HepG2 (cell line): ENCODE results near the gene FAM81A. TPM values are rescaled to one million over a fixed set of nuclear protein-coding genes. Genes with fewer than 3 reads are reported as not detected.

Source experiments
- ATAC-seq: fragments of 200-7000 bp; cut with Tn5 transposase; 3 replicates; pipeline ENCODE4 v1.9.1; 2020; ENCODE audit warnings: mild to moderate bottlenecking, moderate library complexity
- BruUV-seq: library from RNA; stranded (reverse); fragments of 400-500 nt; replicated peaks from 2 replicates; lab custom pipeline; 2021; lab: Mats Ljungman, UMichigan
- CTCF ChIA-PET: fragments of 300-600 bp; formaldehyde crosslinking; extraction: SDS; loops from one replicate; lab custom pipeline; 2021; ENCODE audit warnings: low total read pairs, inconsistent platforms, low intra/inter-chr PET ratio; lab: Yijun Ruan, JAX
- POLR2A ChIA-PET: fragments of 350-600 bp; sonication (Branson Sonifier 250); formaldehyde crosslinking; loops from one replicate; lab custom pipeline; 2020; ENCODE audit warnings: antibody characterized with exemption, inconsistent platforms; lab: Yijun Ruan, JAX
- DNase-seq: peaks from one replicate; pipeline ENCODE4 v3.0.0-alpha.2; 2015; ENCODE audit warnings: low spot score
- FAIRE-seq: peaks from 3 replicates; lab custom pipeline; 2011; peaks lifted over from hg19 to GRCh38; lab: Jason Lieb, UNC
- H2AFZ ChIP-seq: one replicate; pipeline ENCODE4 v1.6.1; 2011; ENCODE audit warnings: low read length, inconsistent platforms
- H3K27ac ChIP-seq: fragments of 300-600 bp; 3 replicates; pipeline ENCODE4 v1.8.0; 2011; ENCODE audit warnings: mixed run types, mild to moderate bottlenecking, mixed read lengths, low read length, inconsistent platforms; ENCODE audit not compliant: insufficient read depth; ENCODE audit errors: extremely low read length
- H3K27me3 ChIP-seq, 2 experiments: fragments of 200-600 bp in 1 of 2; 2 replicates in 1 of 2; 3 replicates in 1 of 2; pipeline versions ENCODE4 v1.6.0 to v1.8.0; 2011; ENCODE audit warnings: low read length in 2 of 2, mild to moderate bottlenecking in 2 of 2, moderate library complexity in 2 of 2, inconsistent platforms in 1 of 2; ENCODE audit not compliant: insufficient read depth in 2 of 2, control insufficient read depth in 1 of 2
- H3K36me3 ChIP-seq, 2 experiments: fragments of 200-600 bp in 1 of 2; replicated peaks in 1 of 2; 2 replicates in 1 of 2; 3 replicates in 1 of 2; pipeline versions ENCODE4 v1.5.1 to v1.8.0; 2011; ENCODE audit warnings: low read length in 2 of 2, inconsistent platforms in 1 of 2; ENCODE audit not compliant: insufficient read depth in 2 of 2, control insufficient read depth in 1 of 2
- H3K4me1 ChIP-seq: 2 replicates; pipeline ENCODE4 v1.5.1; 2012; ENCODE audit warnings: low read length, inconsistent platforms; ENCODE audit not compliant: insufficient read depth
- H3K4me2 ChIP-seq: 2 replicates; pipeline ENCODE4 v1.6.0; 2011; ENCODE audit warnings: low read depth, low read length, inconsistent platforms
- H3K4me3 ChIP-seq, 3 experiments: fragments of 200-600 bp in 1 of 3; sonication (generic), shearing (Covaris generic) in 1 of 3; replicated peaks in 1 of 3; 2 replicates each; pipeline ENCODE4 v1.5.1; 2011 to 2016; ENCODE audit warnings: low read length in 3 of 3, inconsistent platforms in 2 of 3, low read depth in 2 of 3, mild to moderate bottlenecking in 2 of 3, control low read depth in 1 of 3, mixed read lengths in 1 of 3; ENCODE audit not compliant: insufficient read depth in 1 of 3
- H3K79me2 ChIP-seq: one replicate; pipeline ENCODE4 v1.6.1; 2011; ENCODE audit warnings: low read length, inconsistent platforms; ENCODE audit not compliant: insufficient read depth
- H3K9ac ChIP-seq: 2 replicates; pipeline ENCODE4 v1.6.0; 2011; ENCODE audit warnings: mild to moderate bottlenecking, low read depth, low read length, inconsistent platforms; ENCODE audit not compliant: insufficient read depth
- H3K9me3 ChIP-seq: 2 replicates; pipeline ENCODE4 v1.5.1; 2012; ENCODE audit warnings: mild to moderate bottlenecking, low read length
- H4K20me1 ChIP-seq: 2 replicates; pipeline ENCODE4 v1.6.0; 2011; ENCODE audit warnings: inconsistent platforms, mild to moderate bottlenecking, low read length, moderate library complexity; ENCODE audit not compliant: insufficient read depth
- CBX2 ChIP-seq, 2 experiments: fragments of 200-600 bp in 1 of 2; sonication (generic); formaldehyde crosslinking in 1 of 2; IDR thresholded peaks; 2 replicates each; pipeline versions ENCODE4 v1.7.0 to v1.8.1; 2018 to 2022; ENCODE audit warnings: low read depth in 2 of 2, low read length in 1 of 2, mild to moderate bottlenecking in 1 of 2, missing genetic modification reagents in 1 of 2
- CCAR2 ChIP-seq: fragments of 200-400 bp; formaldehyde crosslinking; optimal IDR thresholded peaks from 2 replicates; pipeline ENCODE3; 2018; ENCODE audit warnings: low read depth, mild to moderate bottlenecking, low read length, moderate library complexity
- FLYWCH1 ChIP-seq: sonication (generic); formaldehyde crosslinking; IDR thresholded peaks from 2 replicates; pipeline ENCODE4 v1.8.1; 2023; ENCODE audit warnings: mild to moderate bottlenecking, missing genetic modification reagents
- FOXA3 ChIP-seq: IDR thresholded peaks from 2 replicates; pipeline ENCODE4 v1.6.1; 2016; ENCODE audit warnings: missing genetic modification reagents, missing compliant biosample characterization
- KAT7 ChIP-seq: IDR thresholded peaks from 2 replicates; pipeline ENCODE4 v1.6.1; 2018; ENCODE audit warnings: borderline replicate concordance, missing compliant biosample characterization
- PAX8 ChIP-seq: sonication (generic); formaldehyde crosslinking; IDR thresholded peaks from 2 replicates; pipeline ENCODE4 v1.8.0; 2022; ENCODE audit warnings: mild to moderate bottlenecking, missing genetic modification reagents, borderline replicate concordance
- PRDM10 ChIP-seq: sonication (generic); formaldehyde crosslinking; IDR thresholded peaks from 2 replicates; pipeline ENCODE4 v1.4.0; 2020; ENCODE audit warnings: low read depth, missing genetic modification reagents
- RFX1 ChIP-seq: fragments of 450-650 bp; IDR thresholded peaks from 2 replicates; pipeline ENCODE4 v1.6.1; 2017
- SALL1 ChIP-seq: sonication (generic); formaldehyde crosslinking; IDR thresholded peaks from 2 replicates; pipeline ENCODE4 v1.8.0; 2022; ENCODE audit warnings: mild to moderate bottlenecking, missing genetic modification reagents
- ZNF18 ChIP-seq: sonication (generic); formaldehyde crosslinking; IDR thresholded peaks from 2 replicates; pipeline ENCODE4 v1.8.0; 2022; ENCODE audit warnings: mild to moderate bottlenecking, missing genetic modification reagents; ENCODE audit not compliant: insufficient replicate concordance
- ZNF530 ChIP-seq: sonication (generic); formaldehyde crosslinking; IDR thresholded peaks from 2 replicates; pipeline ENCODE4 v1.5.0; 2020; ENCODE audit warnings: low read depth, mild to moderate bottlenecking, missing genetic modification reagents
- ZNF670 ChIP-seq: sonication (generic); formaldehyde crosslinking; IDR thresholded peaks from 2 replicates; pipeline ENCODE4 v1.8.0; 2022; ENCODE audit warnings: mild to moderate bottlenecking, missing genetic modification reagents, borderline replicate concordance
- WGBS: methylation state at CpG from one replicate; pipeline ENCODE4 v1.1.6; 2017; ENCODE audit warnings: low lambda C conversion rate; 5-methylcytosine and 5-hydroxymethylcytosine counted together
- in situ Hi-C: cut with HindIII; loops from 2 replicates; pipeline ENCODE4 v1.10.0; 2017; ENCODE audit warnings: low pct_unique_long_range_greater_than_20kb; ENCODE audit not compliant: extremely low pct_ligation_motif_present
- intact Hi-C: fragments of 100-400 bp; cut with micrococcal nuclease; formaldehyde crosslinking; loops from one replicate; pipeline ENCODE4 v1.10.0; 2022; ENCODE audit not compliant: unreplicated experiment
- polyA plus RNA-seq, 8 experiments: library from polyadenylated mRNA; depleted of rRNA in 3 of 8; stranded (reverse) in 7 of 8; unstranded in 1 of 8; fragments of >200 nt; fragmentation: Illumina TruSeq in 4 of 8; extraction: Trizol in 4 of 8; gene quantifications; 2 replicates each; pipeline versions ENCODE4 v1.2.1 to v1.2.3, GENCODE V29; 2011 to 2016; ENCODE audit warnings: low read depth in 4 of 8, missing spikeins in 1 of 8, mixed read lengths in 1 of 8; ENCODE audit not compliant: insufficient read depth in 1 of 8
- total RNA-seq, 5 experiments: library from RNA; depleted of rRNA; stranded (reverse); fragments of >200 nt; fragmentation: Illumina TruSeq; extraction: Trizol; gene quantifications; 2 replicates each; pipeline ENCODE4 v1.2.3, GENCODE V29; 2016; ENCODE audit warnings: low read depth in 1 of 5
- TF ChIP-seq, protein P1 (sequence below): sonication (generic); formaldehyde crosslinking; IDR thresholded peaks from 2 replicates; pipeline ENCODE4 v1.9.0; 2021; ENCODE audit warnings: missing genetic modification reagents, borderline replicate concordance
- TF ChIP-seq, protein P2 (sequence below): sonication (generic); formaldehyde crosslinking; IDR thresholded peaks from 2 replicates; pipeline ENCODE4 v1.9.0; 2021; ENCODE audit warnings: missing genetic modification reagents, borderline replicate concordance

Gene FAM81A
- total and polyA plus RNA-seq, 2 of the 13 experiments (the other 11 are each of a cell fraction or from before 2014, with no cell fraction given) = 0.09 TPM; not detected in 1

DNA sequence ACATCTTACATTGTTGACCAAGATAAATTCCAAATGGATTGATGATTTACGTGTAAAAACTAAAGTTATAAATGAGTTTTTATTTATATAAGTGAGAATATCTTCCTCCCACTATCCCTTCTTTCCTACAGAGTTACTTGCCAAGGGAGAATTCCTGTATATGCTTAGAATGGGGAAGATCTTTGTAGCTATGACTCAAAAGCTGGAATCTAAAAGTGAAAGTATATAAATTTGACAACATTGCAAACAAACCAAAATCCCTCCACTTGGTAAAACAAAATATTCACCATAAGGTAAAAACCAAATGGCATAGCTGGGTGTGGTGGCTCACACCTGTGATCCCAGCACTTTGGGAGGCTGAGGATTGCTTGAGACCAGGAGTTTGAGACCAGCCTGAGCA, 120.9 kb downstream of the FAM81A start:
- H3K79me2 ChIP-seq = no peaks in the 10 kb centered on the region
- TF ChIP-seq, protein P1, sequence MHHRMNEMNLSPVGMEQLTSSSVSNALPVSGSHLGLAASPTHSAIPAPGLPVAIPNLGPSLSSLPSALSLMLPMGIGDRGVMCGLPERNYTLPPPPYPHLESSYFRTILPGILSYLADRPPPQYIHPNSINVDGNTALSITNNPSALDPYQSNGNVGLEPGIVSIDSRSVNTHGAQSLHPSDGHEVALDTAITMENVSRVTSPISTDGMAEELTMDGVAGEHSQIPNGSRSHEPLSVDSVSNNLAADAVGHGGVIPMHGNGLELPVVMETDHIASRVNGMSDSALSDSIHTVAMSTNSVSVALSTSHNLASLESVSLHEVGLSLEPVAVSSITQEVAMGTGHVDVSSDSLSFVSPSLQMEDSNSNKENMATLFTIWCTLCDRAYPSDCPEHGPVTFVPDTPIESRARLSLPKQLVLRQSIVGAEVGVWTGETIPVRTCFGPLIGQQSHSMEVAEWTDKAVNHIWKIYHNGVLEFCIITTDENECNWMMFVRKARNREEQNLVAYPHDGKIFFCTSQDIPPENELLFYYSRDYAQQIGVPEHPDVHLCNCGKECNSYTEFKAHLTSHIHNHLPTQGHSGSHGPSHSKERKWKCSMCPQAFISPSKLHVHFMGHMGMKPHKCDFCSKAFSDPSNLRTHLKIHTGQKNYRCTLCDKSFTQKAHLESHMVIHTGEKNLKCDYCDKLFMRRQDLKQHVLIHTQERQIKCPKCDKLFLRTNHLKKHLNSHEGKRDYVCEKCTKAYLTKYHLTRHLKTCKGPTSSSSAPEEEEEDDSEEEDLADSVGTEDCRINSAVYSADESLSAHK (CRISPR knock-in tag) = no peak
- TF ChIP-seq CBX2 (IDR thresholded peaks at IDR 0.05; ENCODE audit: low read depth, low read length) = no peak
- TF ChIP-seq CBX2 (CRISPR knock-in tag; IDR thresholded peaks at IDR 0.05; ENCODE audit: low read depth) = no peak
- TF ChIP-seq RFX1 = no peak
- TF ChIP-seq ZNF18 (CRISPR knock-in tag) = no peak
- TF ChIP-seq, protein P2, sequence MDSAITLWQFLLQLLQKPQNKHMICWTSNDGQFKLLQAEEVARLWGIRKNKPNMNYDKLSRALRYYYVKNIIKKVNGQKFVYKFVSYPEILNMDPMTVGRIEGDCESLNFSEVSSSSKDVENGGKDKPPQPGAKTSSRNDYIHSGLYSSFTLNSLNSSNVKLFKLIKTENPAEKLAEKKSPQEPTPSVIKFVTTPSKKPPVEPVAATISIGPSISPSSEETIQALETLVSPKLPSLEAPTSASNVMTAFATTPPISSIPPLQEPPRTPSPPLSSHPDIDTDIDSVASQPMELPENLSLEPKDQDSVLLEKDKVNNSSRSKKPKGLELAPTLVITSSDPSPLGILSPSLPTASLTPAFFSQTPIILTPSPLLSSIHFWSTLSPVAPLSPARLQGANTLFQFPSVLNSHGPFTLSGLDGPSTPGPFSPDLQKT (CRISPR knock-in tag) = no peak
- no peak for TF ChIP-seq FLYWCH1
- no peak for TF ChIP-seq PRDM10 (CRISPR knock-in tag)
- TF ChIP-seq ZNF530 = no peak
- TF ChIP-seq SALL1 (CRISPR knock-in tag) = no peak
- no peak for TF ChIP-seq ZNF670 (CRISPR knock-in tag)
- no peak for TF ChIP-seq PAX8 (CRISPR knock-in tag)
- no peak for TF ChIP-seq CCAR2
- no peak for TF ChIP-seq KAT7 (CRISPR knock-in tag)
- TF ChIP-seq FOXA3 (CRISPR knock-in tag) = no peak
- ChIA-PET CTCF (no interaction called here), POLR2A (no interaction called here)
- 29% methylated on average over 1 of the region's 1 CpG for WGBS
- no peaks in the 10 kb centered on the region for H3K36me3 ChIP-seq
- FAIRE-seq (no peak), DNase-seq (no peak), ATAC-seq (no peak)
- H2AFZ ChIP-seq = no peak overlapping the region
- no TSS peak for BruUV-seq
- H3K27ac ChIP-seq = no peak overlapping the region
- no peaks in the 10 kb centered on the region for H4K20me1 ChIP-seq
- no peaks in the 10 kb centered on the region for H3K9me3 ChIP-seq
- no peak overlapping the region for H3K9ac ChIP-seq
- in situ Hi-C loops = no loop called here
- peaks cover 36% of the 10 kb centered on the region for H3K4me1 ChIP-seq
- no peak overlapping the region for H3K4me3 ChIP-seq
- H3K27me3 ChIP-seq = peaks cover 0 to 3% of the 10 kb centered on the region in 2 experiments; a peak in 1 of 5 replicates
- intact Hi-C loops = no loop called here
- no peak overlapping the region for H3K4me2 ChIP-seq
